Fibroblast of the aortic adventitia (primary cell): ENCODE measurements around the gene AQP3. TPM values are rescaled to one million over a fixed set of nuclear protein-coding genes. Genes with fewer than 3 reads are reported as not detected.
A peak's percentile ranks its signal among the peaks of the same experiment; 100 is the strongest.

ENCODE experiments used
- DNase-seq: peaks from one replicate; pipeline ENCODE4 v3.0.0-alpha.2; 2010; ENCODE audit warnings: low read depth
- H3K4me3 ChIP-seq: 2 replicates; pipeline ENCODE4 v1.5.1; 2011; ENCODE audit warnings: low read depth, mild to moderate bottlenecking, control low read depth, low read length, moderate library complexity
- CTCF ChIP-seq: IDR thresholded peaks from 2 replicates; pipeline ENCODE4 v1.5.1; 2011; ENCODE audit warnings: mild to moderate bottlenecking, low read length, control low read depth, inconsistent platforms; ENCODE audit not compliant: insufficient read depth
- total RNA-seq: library from RNA; depleted of rRNA; stranded (reverse); fragments of >200 nt; gene quantifications from 2 replicates; pipeline ENCODE4 v1.2.3, GENCODE V29; 2012; ENCODE audit warnings: low replicate concordance

Gene AQP3
- total RNA-seq, 1 donor, result 0.54 TPM

- DNase-seq, result no peak
- no peak for TF ChIP-seq CTCF
- H3K4me3 ChIP-seq, result no peak overlapping the region
Observed at GRCh38 chr9:33453999-33454660, 6.7 kb upstream of the AQP3 start.

- H3K4me3 ChIP-seq, result no peak overlapping the region
- no peak for TF ChIP-seq CTCF
- DNase-seq, result no peak
Observed at GRCh38 chr9:33453286-33453860, 6.0 kb upstream of the AQP3 start.

GRCh38 chr9:33452828-33453271 is 5.5 kb upstream of the AQP3 start:
- DNase-seq, result peak; percentile 79
- peak; percentile 81 for TF ChIP-seq CTCF
- H3K4me3 ChIP-seq, result no peak overlapping the region

GRCh38 chr9:33450621-33451146 is 3.3 kb upstream of the AQP3 start:
- TF ChIP-seq CTCF, result no peak
- H3K4me3 ChIP-seq, result no peak overlapping the region

GRCh38 chr9:33449715-33450114 is 2.3 kb upstream of the AQP3 start:
- no peak for TF ChIP-seq CTCF
- no peak overlapping the region for H3K4me3 ChIP-seq
- DNase-seq, result no peak

More at GRCh38 chr9:33450621-33451146, 3.3 kb upstream of the AQP3 start:
- no peak for DNase-seq

- peak overlapping the region; percentile 44 for H3K4me3 ChIP-seq
- TF ChIP-seq CTCF, result no peak
- DNase-seq, result no peak
Observed at GRCh38 chr9:33447799-33448553, 583 bp upstream of the AQP3 start.
